Hepatocyte (in vitro differentiated cells): ENCODE measurements around the gene RABEP2. TPM values are rescaled to one million over a fixed set of nuclear protein-coding genes. Genes with fewer than 3 reads are reported as not detected.
A peak's percentile ranks its signal among the peaks of the same experiment; 100 is the strongest.

Experiments
- DNase-seq: peaks from one replicate; pipeline ENCODE4 v3.0.0-alpha.2; 2016; ENCODE audit warnings: low spot score
- H2AFZ ChIP-seq: fragments of 200-600 bp; sonication (generic); 2 replicates; pipeline ENCODE4 v1.6.0; 2016; ENCODE audit warnings: antibody characterized with exemption, mild to moderate bottlenecking
- H3K27ac ChIP-seq: fragments of 200-600 bp; sonication (generic); 2 replicates; pipeline ENCODE4 v1.5.1; 2016; ENCODE audit warnings: mild to moderate bottlenecking
- H3K27me3 ChIP-seq: fragments of 200-600 bp; sonication (generic); 2 replicates; pipeline ENCODE4 v1.6.1; 2016
- H3K36me3 ChIP-seq: fragments of 200-600 bp; sonication (generic); replicated peaks from 2 replicates; pipeline ENCODE4 v1.5.1; 2016; ENCODE audit warnings: low read depth; ENCODE audit not compliant: insufficient read depth
- H3K4me1 ChIP-seq: fragments of 200-600 bp; sonication (generic); 2 replicates; pipeline ENCODE4 v1.5.1; 2016; ENCODE audit warnings: mild to moderate bottlenecking, moderate library complexity; ENCODE audit not compliant: insufficient read depth
- H3K4me2 ChIP-seq: fragments of 200-600 bp; sonication (generic); 2 replicates; pipeline ENCODE4 v1.6.0; 2016
- H3K4me3 ChIP-seq: fragments of 200-600 bp; sonication (generic); 2 replicates; pipeline ENCODE4 v1.5.1; 2016; ENCODE audit warnings: mild to moderate bottlenecking
- H3K79me2 ChIP-seq: fragments of 200-600 bp; sonication (generic); 2 replicates; pipeline ENCODE4 v1.6.0; 2017; ENCODE audit warnings: mild to moderate bottlenecking
- H3K9me2 ChIP-seq: fragments of 200-600 bp; sonication (generic); replicated peaks from 2 replicates; pipeline ENCODE4 v1.6.0; 2017; ENCODE audit warnings: mild to moderate bottlenecking; ENCODE audit not compliant: insufficient read depth
- H3K9me3 ChIP-seq: fragments of 200-600 bp; sonication (generic); 2 replicates; pipeline ENCODE4 v1.5.1; 2016; ENCODE audit warnings: low read depth, mild to moderate bottlenecking
- H4K20me1 ChIP-seq: fragments of 200-600 bp; sonication (generic); 2 replicates; pipeline ENCODE4 v1.6.0; 2016; ENCODE audit warnings: mild to moderate bottlenecking; ENCODE audit not compliant: insufficient read depth, poor library complexity, severe bottlenecking
- EZH2 ChIP-seq: fragments of 200-600 bp; sonication (generic); IDR thresholded peaks from 2 replicates; pipeline ENCODE4 v1.6.1; 2016; ENCODE audit warnings: antibody characterized with exemption, mild to moderate bottlenecking, borderline replicate concordance
- EZH2phosphoT487 ChIP-seq: fragments of 200-600 bp; sonication (generic); IDR thresholded peaks from one replicate; pipeline ENCODE4 v1.6.1; 2018; ENCODE audit warnings: antibody characterized with exemption, mild to moderate bottlenecking, low read depth, moderate library complexity; ENCODE audit not compliant: unreplicated experiment, severe bottlenecking
- WGBS: methylation state at CpG from one replicate; pipeline ENCODE4 v1.1.6; 2016; ENCODE audit warnings: low lambda C conversion rate; ENCODE audit errors: missing lambda C conversion rate; 5-methylcytosine and 5-hydroxymethylcytosine counted together
- polyA plus RNA-seq: library from polyadenylated mRNA; unstranded; fragments of >200 nt; fragmentation: Nextera tagmentation; extraction: Ambion mirVana; gene quantifications from 2 replicates; pipeline ENCODE4 v1.2.1, GENCODE V29; 2016
- total RNA-seq: library from RNA; depleted of rRNA; stranded (reverse); fragments of >200 nt; gene quantifications from 2 replicates; pipeline ENCODE4 v1.2.3, GENCODE V29; 2014
- TF ChIP-seq, protein P1 (sequence below): fragments of 200-600 bp; sonication (generic); IDR thresholded peaks from 2 replicates; pipeline ENCODE4 v1.5.1; 2016; ENCODE audit warnings: antibody characterized with exemption, mild to moderate bottlenecking; ENCODE audit not compliant: poor library complexity

RABEP2 gene
- total and polyA plus RNA-seq, 2 experiments from 2014 or later: 30.3 to 37.2 TPM

DNA sequence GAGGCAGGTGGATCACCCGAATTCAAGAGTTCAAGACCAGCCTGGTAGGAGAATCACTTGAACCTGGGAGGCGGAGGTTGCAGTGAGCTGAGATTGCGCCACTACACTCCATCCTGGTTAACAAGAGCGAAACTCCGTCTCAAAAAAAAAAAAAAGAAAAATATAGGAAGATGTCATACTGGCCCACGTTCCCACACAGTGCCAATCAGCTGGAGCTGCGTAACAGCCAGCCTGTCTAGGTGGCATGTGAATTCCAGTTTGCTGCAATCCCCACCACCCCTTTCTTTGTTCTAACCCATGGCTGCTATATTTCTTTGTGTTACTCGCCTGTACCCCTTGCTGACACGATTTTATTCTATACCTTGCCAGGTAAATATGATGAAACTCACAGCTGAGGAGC, 33.2 kb upstream of the RABEP2 start:
- H3K9me3 ChIP-seq: no peaks in the 10 kb centered on the region
- H3K9me2 ChIP-seq: no peaks in the 10 kb centered on the region
- WGBS: 99% methylated on average over 9 of the region's 9 CpGs
- H3K27ac ChIP-seq: no peak overlapping the region
- H2AFZ ChIP-seq: no peak overlapping the region
- no peak for DNase-seq
- H3K4me3 ChIP-seq: no peak overlapping the region
- TF ChIP-seq EZH2phosphoT487: no peak
- TF ChIP-seq EZH2: no peak
- TF ChIP-seq, protein P1, sequence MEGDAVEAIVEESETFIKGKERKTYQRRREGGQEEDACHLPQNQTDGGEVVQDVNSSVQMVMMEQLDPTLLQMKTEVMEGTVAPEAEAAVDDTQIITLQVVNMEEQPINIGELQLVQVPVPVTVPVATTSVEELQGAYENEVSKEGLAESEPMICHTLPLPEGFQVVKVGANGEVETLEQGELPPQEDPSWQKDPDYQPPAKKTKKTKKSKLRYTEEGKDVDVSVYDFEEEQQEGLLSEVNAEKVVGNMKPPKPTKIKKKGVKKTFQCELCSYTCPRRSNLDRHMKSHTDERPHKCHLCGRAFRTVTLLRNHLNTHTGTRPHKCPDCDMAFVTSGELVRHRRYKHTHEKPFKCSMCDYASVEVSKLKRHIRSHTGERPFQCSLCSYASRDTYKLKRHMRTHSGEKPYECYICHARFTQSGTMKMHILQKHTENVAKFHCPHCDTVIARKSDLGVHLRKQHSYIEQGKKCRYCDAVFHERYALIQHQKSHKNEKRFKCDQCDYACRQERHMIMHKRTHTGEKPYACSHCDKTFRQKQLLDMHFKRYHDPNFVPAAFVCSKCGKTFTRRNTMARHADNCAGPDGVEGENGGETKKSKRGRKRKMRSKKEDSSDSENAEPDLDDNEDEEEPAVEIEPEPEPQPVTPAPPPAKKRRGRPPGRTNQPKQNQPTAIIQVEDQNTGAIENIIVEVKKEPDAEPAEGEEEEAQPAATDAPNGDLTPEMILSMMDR: no peak
- no peaks in the 10 kb centered on the region for H3K27me3 ChIP-seq
- no peaks in the 10 kb centered on the region for H3K36me3 ChIP-seq
- H3K4me1 ChIP-seq: no peaks in the 10 kb centered on the region
- H3K4me2 ChIP-seq: no peak overlapping the region
- H3K79me2 ChIP-seq: peaks cover 7% of the 10 kb centered on the region
- H4K20me1 ChIP-seq: no peaks in the 10 kb centered on the region

GRCh38 chr16:28951410-28951943, 26.4 kb upstream of the RABEP2 start:
- Histone ChIP-seq H3K4me1 (peaks cover 9% of the 10 kb centered on the region), H3K79me2 (peaks cover 26% of the 10 kb centered on the region), H3K27me3 (no peaks in the 10 kb centered on the region), H3K4me3 (peak overlapping the region; percentile 97), H4K20me1 (no peaks in the 10 kb centered on the region), H3K36me3 (no peaks in the 10 kb centered on the region), H3K9me3 (no peaks in the 10 kb centered on the region), H2AFZ (peak overlapping the region; percentile 65), H3K9me2 (no peaks in the 10 kb centered on the region), H3K27ac (peak overlapping the region; percentile 31), H3K4me2 (peak overlapping the region; percentile 96)
- WGBS: 8% methylated on average over 13 of the region's 17 CpGs
- TF ChIP-seq, protein P1: no peak
- TF ChIP-seq EZH2 (no peak), EZH2phosphoT487 (no peak)
- DNase-seq: peak; percentile 53

GRCh38 chr16:28950648-28951409, 25.8 kb upstream of the RABEP2 start, which contains the start of gene NFATC2IP:
NFATC2IP (plus strand) TSS chr16:28950937; CDS start chr16:28951012, 75 bp downstream.
- WGBS: 2% methylated on average over 52 of the region's 79 CpGs
- Histone ChIP-seq H3K9me3 (no peaks in the 10 kb centered on the region), H2AFZ (peak within 1 kb of the TSS; percentile 65), H3K4me1 (peaks cover 9% of the 10 kb centered on the region), H3K4me2 (peak within 1 kb of the TSS; percentile 96), H3K27ac (peak within 1 kb of the TSS; percentile 59), H3K36me3 (no peaks in the 10 kb centered on the region), H3K27me3 (no peaks in the 10 kb centered on the region), H3K79me2 (peaks cover 26% of the 10 kb centered on the region), H3K4me3 (peak within 1 kb of the TSS; percentile 97), H4K20me1 (no peaks in the 10 kb centered on the region), H3K9me2 (no peaks in the 10 kb centered on the region)
- TF ChIP-seq, protein P1: no peak
- TF ChIP-seq EZH2phosphoT487 (no peak), EZH2 (no peak)
- peak; percentile 99 for DNase-seq
